Neuronal stem cell (in vitro differentiated cells): ENCODE results near the gene CHCHD3.
A peak's percentile ranks its signal among the peaks of the same experiment; 100 is the strongest.

Experiments
- DNase-seq: peaks from one replicate; pipeline ENCODE4 v3.0.0-alpha.2; 2013; ENCODE audit warnings: low spot score
- H2AFZ ChIP-seq: one replicate; pipeline ENCODE4 v1.6.1; 2013; ENCODE audit warnings: mild to moderate bottlenecking, low read length, inconsistent platforms
- H2AK5ac ChIP-seq: 2 replicates; pipeline ENCODE4 v1.6.1; 2013; ENCODE audit warnings: low read depth, mild to moderate bottlenecking, inconsistent platforms, low read length, moderate library complexity, mixed read lengths
- H2BK120ac ChIP-seq: 2 replicates; pipeline ENCODE4 v1.6.1; 2013; ENCODE audit warnings: low read depth, mild to moderate bottlenecking, inconsistent platforms, low read length, moderate library complexity, mixed read lengths
- H2BK12ac ChIP-seq: one replicate; pipeline ENCODE4 v1.6.1; 2013; ENCODE audit warnings: low read length, inconsistent platforms
- H2BK15ac ChIP-seq: 2 replicates; pipeline ENCODE4 v1.6.1; 2013; ENCODE audit warnings: mild to moderate bottlenecking, low read length, inconsistent platforms, mixed read lengths
- H2BK5ac ChIP-seq: one replicate; pipeline ENCODE4 v1.6.1; 2013; ENCODE audit warnings: inconsistent platforms, mild to moderate bottlenecking, low read length, moderate library complexity
- H3K14ac ChIP-seq: one replicate; pipeline ENCODE4 v1.6.1; 2013; ENCODE audit warnings: low read length, inconsistent platforms
- H3K18ac ChIP-seq: 2 replicates; pipeline ENCODE4 v1.6.1; 2013; ENCODE audit warnings: low read length, inconsistent platforms
- H3K23ac ChIP-seq: 2 replicates; pipeline ENCODE4 v1.6.1; 2013; ENCODE audit warnings: low read depth, mild to moderate bottlenecking, mixed read lengths, low read length, inconsistent platforms; ENCODE audit not compliant: poor library complexity
- H3K27ac ChIP-seq: replicated peaks from 3 replicates; pipeline ENCODE4 v1.5.1; 2013; ENCODE audit warnings: low read length, inconsistent platforms
- H3K27me3 ChIP-seq, 3 experiments: 2 replicates each; pipeline ENCODE4 v1.6.1; 2013; ENCODE audit warnings: low read length in 3 of 3, mild to moderate bottlenecking in 2 of 3, inconsistent platforms in 1 of 3, low read depth in 1 of 3, mixed read lengths in 1 of 3, moderate library complexity in 1 of 3; ENCODE audit not compliant: control insufficient read depth in 3 of 3, insufficient read depth in 3 of 3
- H3K36me3 ChIP-seq, 2 donors: replicated peaks in 1 of 2; 2 replicates each; pipeline ENCODE4 v1.6.1; 2013; ENCODE audit warnings: low read length in 2 of 2; ENCODE audit not compliant: control insufficient read depth in 2 of 2, insufficient read depth in 2 of 2
- H3K4ac ChIP-seq: 2 replicates; pipeline ENCODE4 v1.6.1; 2013; ENCODE audit warnings: inconsistent platforms, mild to moderate bottlenecking, low read length, moderate library complexity
- H3K4me1 ChIP-seq, 2 donors: 1 replicate in 1 of 2; 2 replicates in 1 of 2; pipeline ENCODE4 v1.6.1; 2013; ENCODE audit warnings: low read length in 2 of 2, low read depth in 1 of 2; ENCODE audit not compliant: control insufficient read depth in 2 of 2, insufficient read depth in 1 of 2
- H3K4me2 ChIP-seq: one replicate; pipeline ENCODE4 v1.6.1; 2013; ENCODE audit warnings: mild to moderate bottlenecking, low read length, inconsistent platforms; ENCODE audit not compliant: insufficient read depth, poor library complexity, severe bottlenecking
- H3K4me3 ChIP-seq, 2 donors: 2 replicates each; pipeline ENCODE4 v1.5.1; 2013; ENCODE audit warnings: low read length in 2 of 2, mild to moderate bottlenecking in 2 of 2, inconsistent platforms in 1 of 2, moderate library complexity in 1 of 2
- H3K79me1 ChIP-seq: one replicate; pipeline ENCODE4 v1.6.1; 2013; ENCODE audit warnings: low read depth, mild to moderate bottlenecking, inconsistent platforms, low read length, moderate library complexity
- H3K9ac ChIP-seq: one replicate; pipeline ENCODE4 v1.6.1; 2013; ENCODE audit warnings: mild to moderate bottlenecking, low read depth, low read length, inconsistent platforms; ENCODE audit not compliant: poor library complexity
- H3K9me3 ChIP-seq, 2 donors: replicated peaks in 1 of 2; 2 replicates each; pipeline versions ENCODE3 to v1.6.1; 2013; ENCODE audit warnings: low read length in 2 of 2, mild to moderate bottlenecking in 2 of 2, inconsistent platforms in 1 of 2, low read depth in 1 of 2, mixed read lengths in 1 of 2, moderate library complexity in 1 of 2; ENCODE audit not compliant: control insufficient read depth in 2 of 2, insufficient read depth in 1 of 2
- H4K8ac ChIP-seq: one replicate; pipeline ENCODE4 v1.6.1; 2013; ENCODE audit warnings: low read depth, mild to moderate bottlenecking, inconsistent platforms, low read length, moderate library complexity
- H4K91ac ChIP-seq: one replicate; pipeline ENCODE4 v1.6.1; 2013; ENCODE audit warnings: low read length, low read depth, mild to moderate bottlenecking, inconsistent platforms; ENCODE audit not compliant: poor library complexity
- WGBS, 2 donors: extraction: QIAGEN DNeasy Blood & Tissue Kit; methylation state at CpG; one replicate each; pipeline ENCODE4 v1.1.7; 2013; ENCODE audit warnings: missing lambda C conversion rate in 2 of 2, mixed read lengths in 1 of 2; ENCODE audit not compliant: insufficient read length in 2 of 2, insufficient replicate concordance in 1 of 2; ENCODE audit errors: extremely low coverage in 2 of 2; 5-methylcytosine and 5-hydroxymethylcytosine counted together

Gene CHCHD3

GRCh38 chr7:132758986-132759385 is 322.9 kb downstream of the CHCHD3 start:
- no peaks in the 10 kb centered on the region for H3K36me3 ChIP-seq
- DNase-seq, result no peak
- H2BK15ac ChIP-seq, result no peak overlapping the region
- no peak overlapping the region for H3K9ac ChIP-seq
- no peak overlapping the region for H3K4ac ChIP-seq
- H3K4me3 ChIP-seq, result no peak overlapping the region
- no peak overlapping the region for H2BK12ac ChIP-seq
- no peak overlapping the region for H3K4me2 ChIP-seq
- H3K27me3 ChIP-seq, result peaks cover 0 to 4% (median 0%) of the 10 kb centered on the region in 3 experiments
- no peak overlapping the region for H3K18ac ChIP-seq
- no CpG with 5 or more reads among the region's 5 CpGs for WGBS, 2 donors
- H3K23ac ChIP-seq, result no peak overlapping the region
- H3K79me1 ChIP-seq, result no peaks in the 10 kb centered on the region
- no peak overlapping the region for H2AFZ ChIP-seq
- no peak overlapping the region for H3K14ac ChIP-seq
- H4K91ac ChIP-seq, result no peak overlapping the region
- no peak overlapping the region for H2BK5ac ChIP-seq
- H3K9me3 ChIP-seq, result no peaks in the 10 kb centered on the region
- no peak overlapping the region for H4K8ac ChIP-seq
- H3K4me1 ChIP-seq, result no peaks in the 10 kb centered on the region
- H2AK5ac ChIP-seq, result no peak overlapping the region
- H3K27ac ChIP-seq, result no peak overlapping the region
- H2BK120ac ChIP-seq, result no peak overlapping the region

GRCh38 chr7:132757783-132758182 is 324.1 kb downstream of the CHCHD3 start:
- no peak overlapping the region for H3K4ac ChIP-seq
- peaks cover 0 to 4% (median 0%) of the 10 kb centered on the region in 3 experiments for H3K27me3 ChIP-seq
- H3K4me1 ChIP-seq, result no peaks in the 10 kb centered on the region
- no peak overlapping the region for H4K8ac ChIP-seq
- no peak overlapping the region for H3K23ac ChIP-seq
- H2AK5ac ChIP-seq, result no peak overlapping the region
- H2BK120ac ChIP-seq, result no peak overlapping the region
- no peak overlapping the region for H3K27ac ChIP-seq
- no peak overlapping the region for H2BK5ac ChIP-seq
- H3K9me3 ChIP-seq, result no peaks in the 10 kb centered on the region
- H2BK15ac ChIP-seq, result no peak overlapping the region
- no peak overlapping the region for H4K91ac ChIP-seq
- no peak overlapping the region for H3K9ac ChIP-seq
- no peak overlapping the region for H2AFZ ChIP-seq
- no CpG with 5 or more reads among the region's 3 CpGs for WGBS, 2 donors
- no peak for DNase-seq
- no peaks in the 10 kb centered on the region for H3K79me1 ChIP-seq
- no peak overlapping the region for H3K4me3 ChIP-seq
- H2BK12ac ChIP-seq, result no peak overlapping the region
- H3K14ac ChIP-seq, result no peak overlapping the region
- no peak overlapping the region for H3K18ac ChIP-seq
- H3K36me3 ChIP-seq, result no peaks in the 10 kb centered on the region
- no peak overlapping the region for H3K4me2 ChIP-seq

- no peaks in the 10 kb centered on the region for H3K36me3 ChIP-seq
- no peak overlapping the region for H4K91ac ChIP-seq
- no peak overlapping the region for H3K27ac ChIP-seq
- H3K4me2 ChIP-seq, result no peak overlapping the region
- H2BK12ac ChIP-seq, result no peak overlapping the region
- H2AFZ ChIP-seq, result no peak overlapping the region
- no peak overlapping the region for H2BK15ac ChIP-seq
- no peak overlapping the region for H2AK5ac ChIP-seq
- H2BK5ac ChIP-seq, result no peak overlapping the region
- H3K4me1 ChIP-seq, result peaks cover 0 to 3% of the 10 kb centered on the region in 2 donors
- no peak overlapping the region for H3K4ac ChIP-seq
- H3K9ac ChIP-seq, result no peak overlapping the region
- peaks cover 0 to 4% (median 0%) of the 10 kb centered on the region in 3 experiments for H3K27me3 ChIP-seq
- H3K23ac ChIP-seq, result no peak overlapping the region
- DNase-seq, result no peak
- no peak overlapping the region for H3K14ac ChIP-seq
- no CpG with 5 or more reads among the region's 5 CpGs for WGBS, 2 donors
- H4K8ac ChIP-seq, result no peak overlapping the region
- no peak overlapping the region for H3K4me3 ChIP-seq
- no peak overlapping the region for H3K18ac ChIP-seq
- H3K79me1 ChIP-seq, result no peaks in the 10 kb centered on the region
- H2BK120ac ChIP-seq, result no peak overlapping the region
- no peaks in the 10 kb centered on the region for H3K9me3 ChIP-seq
Observed at GRCh38 chr7:132756484-132756990, 325.4 kb downstream of the CHCHD3 start.

GRCh38 chr7:132755538-132756483 is 326.1 kb downstream of the CHCHD3 start:
- no peak overlapping the region for H2AFZ ChIP-seq
- peak overlapping the region; percentile 45 for H3K18ac ChIP-seq
- H3K4me1 ChIP-seq, result peaks cover 5 to 9% of the 10 kb centered on the region in 2 donors
- no peak overlapping the region for H3K27ac ChIP-seq
- no peak overlapping the region for H3K4me2 ChIP-seq
- no peak overlapping the region for H3K4ac ChIP-seq
- H2BK12ac ChIP-seq, result no peak overlapping the region
- no peaks in the 10 kb centered on the region for H3K36me3 ChIP-seq
- no peak overlapping the region for H2BK120ac ChIP-seq
- no peak overlapping the region for H3K9ac ChIP-seq
- H2AK5ac ChIP-seq, result no peak overlapping the region
- H2BK5ac ChIP-seq, result no peak overlapping the region
- WGBS, 2 donors, result no CpG with 5 or more reads among the region's 5 CpGs
- H3K9me3 ChIP-seq, result no peaks in the 10 kb centered on the region
- H3K27me3 ChIP-seq, result peaks cover 0 to 4% (median 0%) of the 10 kb centered on the region in 3 experiments
- H3K14ac ChIP-seq, result no peak overlapping the region
- no peak overlapping the region for H4K91ac ChIP-seq
- no peaks in the 10 kb centered on the region for H3K79me1 ChIP-seq
- no peak overlapping the region for H3K4me3 ChIP-seq
- H2BK15ac ChIP-seq, result no peak overlapping the region
- DNase-seq, result no peak
- no peak overlapping the region for H4K8ac ChIP-seq
- H3K23ac ChIP-seq, result no peak overlapping the region
